ENCODE results near the gene KMT2A.
A peak's percentile ranks its signal among the peaks of the same experiment; 100 is the strongest.

KMT2A gene

GRCh38 chr11:118530180-118530682 lies 93.9 kb downstream of the KMT2A start:
- H3K27me3 Mint-ChIP-seq (ENCODE audit: low read depth, poor library complexity) = peaks cover 12% of the 10 kb centered on the region
- DNase-seq = no peak

GRCh38 chr11:118530683-118531596 lies 94.6 kb downstream of the KMT2A start, which contains the start of gene TMEM25:
Gene TMEM25 (plus strand): TSS chr11:118531192. CDS start chr11:118531802, 610 bp downstream.
- Mint-ChIP-seq H3K36me3 (ENCODE audit: low read depth) (peaks cover 16% of the 10 kb centered on the region), H3K27ac (no peak within 1 kb of the TSS), H3K27me3 (ENCODE audit: low read depth, poor library complexity) (peaks cover 16% of the 10 kb centered on the region), H3K9me3 (no peaks in the 10 kb centered on the region), H3K4me1 (peaks cover 36% of the 10 kb centered on the region), H3K4me3 (peak within 1 kb of the TSS; percentile 98)
- DNase-seq = peak; percentile 79
- no peak for TF ChIP-seq CTCF (IDR thresholded peaks at IDR 0.05)

More at GRCh38 chr11:118530180-118530682, 93.9 kb downstream of the KMT2A start:
- Mint-ChIP-seq H3K27ac (no peak overlapping the region), H3K4me1 (peaks cover 36% of the 10 kb centered on the region), H3K9me3 (no peaks in the 10 kb centered on the region), H3K4me3 (peak overlapping the region; percentile 83), H3K36me3 (ENCODE audit: low read depth) (peaks cover 13% of the 10 kb centered on the region)
- TF ChIP-seq CTCF (IDR thresholded peaks at IDR 0.05) = no peak

DNA sequence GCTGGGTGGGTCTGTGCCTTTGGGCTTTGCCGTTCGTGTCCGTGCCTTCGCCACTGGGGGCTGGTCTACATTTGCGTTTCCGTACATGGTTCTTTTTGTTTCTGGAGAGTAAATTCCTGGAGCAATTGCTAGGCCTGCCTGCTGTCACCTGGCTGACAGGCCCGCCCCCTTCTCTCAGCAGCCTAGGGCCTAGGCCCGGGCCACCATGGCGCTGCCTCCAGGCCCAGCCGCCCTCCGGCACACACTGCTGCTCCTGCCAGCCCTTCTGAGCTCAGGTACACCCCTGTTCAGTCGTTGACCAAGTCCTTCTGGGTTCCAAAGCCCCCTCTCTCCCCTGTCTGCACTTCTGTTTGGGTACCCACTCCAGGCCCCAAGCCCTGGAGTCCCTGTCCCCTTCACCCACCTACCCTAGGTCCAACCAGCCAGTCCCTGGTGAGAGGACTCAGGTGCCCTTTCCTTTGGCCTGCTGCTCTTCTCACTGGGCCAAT lies 95.3 kb downstream of the KMT2A start:
- H3K9me3 Mint-ChIP-seq = no peaks in the 10 kb centered on the region
- no peak for TF ChIP-seq CTCF (IDR thresholded peaks at IDR 0.05)
- no peak overlapping the region for H3K27ac Mint-ChIP-seq
- H3K4me1 Mint-ChIP-seq = peaks cover 34% of the 10 kb centered on the region
- DNase-seq = no peak
- H3K36me3 Mint-ChIP-seq (ENCODE audit: low read depth) = peaks cover 18% of the 10 kb centered on the region
- peak overlapping the region; percentile 98 for H3K4me3 Mint-ChIP-seq
- peaks cover 16% of the 10 kb centered on the region for H3K27me3 Mint-ChIP-seq (ENCODE audit: low read depth, poor library complexity)

GRCh38 chr11:118532091-118532490 lies 95.8 kb downstream of the KMT2A start:
- Mint-ChIP-seq H3K4me1 (peaks cover 30% of the 10 kb centered on the region), H3K9me3 (no peaks in the 10 kb centered on the region), H3K27ac (no peak overlapping the region), H3K27me3 (ENCODE audit: low read depth, poor library complexity) (peaks cover 16% of the 10 kb centered on the region), H3K36me3 (ENCODE audit: low read depth) (peaks cover 20% of the 10 kb centered on the region), H3K4me3 (peak overlapping the region; percentile 98)
- no peak for DNase-seq
- TF ChIP-seq CTCF (IDR thresholded peaks at IDR 0.05) = no peak

DNA sequence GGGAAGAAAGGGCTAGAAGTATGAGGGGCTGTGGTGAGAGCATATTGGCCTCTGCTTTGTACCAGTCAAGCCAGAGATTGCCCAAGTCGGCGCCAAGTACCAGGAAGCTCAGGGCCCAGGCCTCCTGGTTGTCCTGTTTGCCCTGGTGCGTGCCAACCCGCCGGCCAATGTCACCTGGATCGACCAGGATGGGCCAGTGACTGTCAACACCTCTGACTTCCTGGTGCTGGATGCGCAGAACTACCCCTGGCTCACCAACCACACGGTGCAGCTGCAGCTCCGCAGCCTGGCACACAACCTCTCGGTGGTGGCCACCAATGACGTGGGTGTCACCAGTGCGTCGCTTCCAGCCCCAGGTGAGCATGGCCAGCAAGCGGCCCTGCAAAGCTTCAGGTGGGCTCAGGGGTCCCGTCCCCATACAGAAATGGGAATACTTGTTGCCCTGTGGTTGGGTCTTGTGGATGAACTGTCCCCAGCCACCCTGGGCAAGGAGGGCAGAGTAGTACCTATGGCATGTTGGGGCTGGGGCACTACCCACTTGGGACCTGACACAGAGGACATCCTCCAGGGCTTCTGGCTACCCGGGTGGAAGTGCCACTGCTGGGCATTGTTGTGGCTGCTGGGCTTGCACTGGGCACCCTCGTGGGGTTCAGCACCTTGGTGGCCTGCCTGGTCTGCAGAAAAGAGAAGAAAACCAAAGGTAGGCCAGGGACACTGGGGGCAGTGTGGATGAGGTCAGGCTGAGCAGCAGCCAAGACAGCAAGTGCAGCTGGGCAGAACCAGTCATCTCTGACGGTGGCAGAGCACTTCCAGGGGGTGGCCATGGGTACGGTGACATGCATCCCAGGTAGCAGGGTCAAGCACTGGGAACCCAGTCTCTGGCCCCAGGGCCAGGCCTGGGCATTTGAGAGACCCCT lies 96.8 kb downstream of the KMT2A start:
- Mint-ChIP-seq H3K9me3 (no peaks in the 10 kb centered on the region), H3K36me3 (ENCODE audit: low read depth) (peaks cover 17% of the 10 kb centered on the region), H3K4me1 (peaks cover 24% of the 10 kb centered on the region), H3K4me3 (peak overlapping the region; percentile 98), H3K27me3 (ENCODE audit: low read depth, poor library complexity) (peaks cover 16% of the 10 kb centered on the region), H3K27ac (no peak overlapping the region)
- DNase-seq = no peak
- TF ChIP-seq CTCF (IDR thresholded peaks at IDR 0.05) = no peak

Data from nephron progenitor cell (in vitro differentiated cells).